GM19455 (cell line): Measurements from ENCODE around the gene SGSM1.
"Not testable (repeated sequence)": the region's sequence is repeated elsewhere in the genome, so short reads cannot be mapped to it uniquely, and the experiment has no call there.

ENCODE experiments used
- ATAC-seq: cut with Tn5 transposase; IDR thresholded peaks from one replicate; pipeline ENCODE4 v1.9.1; 2021; ENCODE audit not compliant: unreplicated experiment

SGSM1 gene

DNA sequence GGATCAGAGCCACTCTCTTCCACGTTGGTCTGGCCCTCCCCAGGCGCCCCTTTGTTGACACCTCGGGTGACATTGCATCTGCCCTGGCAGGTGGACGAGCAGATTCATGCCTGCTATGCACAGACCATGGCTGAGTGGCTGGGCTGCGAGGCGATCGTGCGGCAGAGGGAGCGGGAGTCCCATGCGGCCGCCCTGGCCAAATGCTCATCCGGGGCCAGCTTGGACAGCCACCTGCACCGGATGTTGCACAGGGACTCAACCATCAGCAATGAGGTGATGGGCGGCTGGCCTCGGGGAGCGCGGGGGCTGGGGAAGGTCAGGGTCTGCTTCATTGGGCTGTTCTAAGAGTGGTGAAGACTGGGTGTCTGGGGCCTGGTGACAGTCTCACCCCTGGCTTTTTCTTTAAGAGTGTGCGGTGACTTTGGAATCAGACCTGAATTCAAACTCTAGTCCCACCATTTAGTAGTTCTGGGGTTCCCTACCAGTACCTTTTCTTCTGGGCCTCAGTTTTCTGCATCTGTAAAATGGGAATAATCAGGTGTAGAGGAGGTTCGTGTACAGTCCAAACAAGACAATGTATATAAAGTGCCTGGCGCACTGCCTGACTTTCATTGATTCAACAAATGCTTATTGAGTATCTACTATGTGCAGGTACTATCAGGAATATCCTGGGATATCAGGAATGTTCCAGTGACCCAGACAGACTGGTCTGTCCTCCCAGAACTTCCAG is 87.5 kb downstream of the SGSM1 start:
- ATAC-seq = no peak

DNA sequence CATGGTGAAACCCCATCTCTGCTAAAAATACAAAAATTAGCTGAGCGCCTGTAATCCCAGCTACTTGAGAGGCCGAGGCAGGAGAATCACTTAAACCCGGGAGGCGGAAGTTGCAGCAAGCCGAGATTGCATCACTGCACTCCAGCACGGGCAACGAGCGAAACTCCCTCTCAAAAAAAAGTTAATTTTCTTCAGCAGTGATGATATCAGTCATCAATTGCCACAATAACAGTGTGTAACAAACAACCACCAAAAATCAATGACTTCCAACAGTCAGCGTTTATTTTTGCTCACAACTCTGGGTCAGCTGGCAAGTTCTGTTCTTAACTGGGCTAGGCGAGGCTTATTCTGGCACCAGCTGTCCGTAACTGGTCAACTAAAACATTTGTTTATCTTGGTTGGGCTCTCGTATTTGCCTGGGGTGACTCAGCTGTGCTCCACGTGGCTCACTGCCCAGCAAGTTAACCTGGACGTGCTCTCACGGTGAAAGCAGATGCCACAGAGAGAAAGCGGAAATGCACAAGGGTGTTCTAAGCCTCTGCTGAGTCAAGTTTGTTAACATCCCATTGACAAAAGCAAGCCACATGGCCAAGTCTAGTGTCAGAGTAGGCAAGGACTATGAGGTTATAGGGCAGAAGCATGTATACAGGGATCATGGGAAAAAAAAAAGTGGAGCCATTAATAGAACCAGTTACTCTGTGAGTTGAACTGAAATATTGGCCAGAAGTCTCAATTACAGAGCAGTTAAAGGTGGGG is 88.4 kb downstream of the SGSM1 start:
- no peak for ATAC-seq

DNA sequence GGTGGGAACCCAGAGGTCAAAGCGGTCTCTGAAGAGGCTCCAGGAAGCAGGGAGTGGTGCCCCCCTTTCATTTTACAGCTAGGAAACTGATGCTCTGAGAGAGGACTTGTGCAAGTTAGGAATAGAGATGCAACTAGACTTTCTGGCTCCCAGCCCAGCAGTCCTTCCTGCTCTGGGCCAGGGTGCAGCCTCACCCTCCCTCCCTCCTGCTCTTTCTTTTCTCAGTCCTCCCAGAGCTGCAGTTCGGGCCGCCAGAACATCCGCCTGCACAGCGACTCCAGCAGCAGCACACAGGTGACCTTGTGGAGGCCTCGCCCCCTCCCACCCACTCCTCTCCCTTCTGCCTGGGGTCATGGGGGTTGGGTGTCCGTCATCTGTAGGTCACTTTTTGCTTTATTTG is 89.0 kb downstream of the SGSM1 start:
- ATAC-seq = no peak

DNA sequence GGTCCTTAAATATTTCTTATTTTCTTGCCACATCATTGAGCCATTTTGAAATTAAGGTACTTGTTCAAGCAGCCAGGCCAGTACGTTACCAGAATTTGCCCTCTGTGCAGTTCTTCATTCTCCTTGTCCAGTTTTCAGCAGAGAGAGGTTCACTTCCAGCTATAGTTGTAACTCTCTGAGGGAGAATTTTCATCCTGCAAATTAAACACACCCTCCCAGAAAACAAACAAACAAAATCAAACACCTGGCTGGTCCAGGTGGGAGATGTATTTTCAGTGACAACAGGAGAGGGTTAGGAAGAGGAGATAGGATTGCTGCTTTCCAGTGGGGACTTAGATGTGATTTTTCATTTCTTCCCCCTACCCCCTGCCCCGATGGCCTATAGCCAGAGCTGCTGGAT is 95.4 kb downstream of the SGSM1 start:
- no peak for ATAC-seq

- ATAC-seq = no peak
Observed at GRCh38 chr22:24905909-24906308, 99.9 kb downstream of the SGSM1 start.

GRCh38 chr22:24907101-24907500 is 101.1 kb downstream of the SGSM1 start:
- ATAC-seq = not testable (repeated sequence)

DNA sequence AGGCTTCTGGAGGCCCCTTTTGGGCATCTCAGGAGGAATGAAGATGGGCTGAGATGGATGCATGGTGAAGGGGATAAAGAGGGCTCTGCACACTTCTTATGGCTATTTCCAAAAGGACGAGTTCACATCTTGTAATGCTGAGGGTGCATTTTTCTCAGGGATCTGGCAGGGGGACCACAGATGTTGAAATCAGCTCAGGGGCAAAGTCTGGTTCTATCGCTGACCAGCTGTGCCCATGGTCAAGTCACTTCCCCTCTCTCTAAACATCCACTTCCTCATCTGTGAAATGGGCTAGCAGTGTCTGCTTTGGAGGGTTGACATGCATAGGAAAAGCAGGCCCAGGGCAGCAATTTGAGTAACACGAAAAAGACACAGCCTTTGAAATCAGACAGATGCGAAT is 114.0 kb downstream of the SGSM1 start:
- no peak for ATAC-seq

GRCh38 chr22:24925586-24926427 is 119.8 kb downstream of the SGSM1 start:
- no peak for ATAC-seq

DNA sequence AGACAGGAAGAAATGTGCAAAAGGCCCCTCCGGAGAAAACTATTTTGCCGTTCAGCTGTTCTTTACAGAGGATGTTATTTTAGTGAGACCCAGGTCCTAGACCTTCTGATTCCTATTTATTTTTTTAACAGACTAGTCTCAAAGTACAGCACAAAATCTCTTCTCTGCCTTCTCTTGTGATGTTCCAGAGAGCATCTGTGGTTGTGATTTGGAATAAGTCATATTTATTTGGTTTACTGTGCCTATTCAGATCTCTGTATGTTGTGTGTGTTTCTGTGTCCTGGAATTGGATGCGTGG is 120.4 kb downstream of the SGSM1 start:
- no peak for ATAC-seq

- no peak for ATAC-seq
Observed at GRCh38 chr22:24926849-24927579, 121.0 kb downstream of the SGSM1 start.

GRCh38 chr22:24928322-24928721 is 122.3 kb downstream of the SGSM1 start:
- ATAC-seq = no peak

DNA sequence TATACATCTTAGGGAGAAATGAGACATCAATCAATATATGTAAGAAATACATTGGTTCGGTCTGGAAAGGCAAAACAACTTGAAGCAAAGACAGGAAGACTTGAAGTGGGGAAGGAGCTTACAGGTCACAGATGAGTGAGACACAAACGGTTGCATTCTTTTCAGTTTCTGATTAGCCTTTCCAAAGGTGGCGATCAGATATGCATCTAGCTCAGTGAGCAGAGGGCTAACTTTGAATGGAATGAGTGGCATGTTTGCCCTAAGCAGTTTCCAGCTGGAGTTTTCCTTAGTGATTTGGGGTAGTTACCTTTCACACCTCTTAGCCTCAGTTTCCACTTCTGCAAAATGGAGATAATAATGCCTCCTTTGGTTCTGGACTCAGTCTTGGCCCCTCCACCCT is 124.7 kb downstream of the SGSM1 start:
- no peak for ATAC-seq

DNA sequence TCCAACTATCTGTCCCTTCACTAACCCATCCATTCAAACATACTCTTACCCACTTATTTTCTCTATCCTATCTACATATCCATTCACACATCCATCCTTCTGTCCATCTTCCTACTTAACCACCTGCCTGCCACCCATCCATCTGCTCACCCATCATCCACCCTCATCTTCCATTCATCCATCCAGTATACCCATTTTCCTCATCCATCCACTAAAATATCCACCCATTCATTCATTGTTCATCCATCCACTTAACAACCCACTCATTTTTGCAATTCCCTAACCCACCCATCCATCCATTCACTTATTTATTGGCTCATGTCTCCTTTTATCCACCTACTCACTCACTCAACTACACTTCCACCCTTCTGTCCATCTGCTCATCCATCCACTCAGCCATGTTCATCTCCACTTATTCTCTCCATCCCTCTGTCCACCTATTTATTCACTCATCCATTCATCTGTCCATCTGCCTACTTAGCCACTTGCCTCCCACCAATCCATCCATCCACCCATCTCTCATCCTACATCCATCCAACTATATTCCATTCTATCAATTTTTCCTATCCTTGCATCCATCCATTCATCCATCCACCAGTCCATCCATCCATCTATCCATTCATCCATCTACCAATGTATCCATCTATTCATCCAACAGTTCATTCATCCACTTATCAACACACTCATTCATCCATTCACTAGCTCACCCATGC is 129.9 kb downstream of the SGSM1 start:
- no peak for ATAC-seq

DNA sequence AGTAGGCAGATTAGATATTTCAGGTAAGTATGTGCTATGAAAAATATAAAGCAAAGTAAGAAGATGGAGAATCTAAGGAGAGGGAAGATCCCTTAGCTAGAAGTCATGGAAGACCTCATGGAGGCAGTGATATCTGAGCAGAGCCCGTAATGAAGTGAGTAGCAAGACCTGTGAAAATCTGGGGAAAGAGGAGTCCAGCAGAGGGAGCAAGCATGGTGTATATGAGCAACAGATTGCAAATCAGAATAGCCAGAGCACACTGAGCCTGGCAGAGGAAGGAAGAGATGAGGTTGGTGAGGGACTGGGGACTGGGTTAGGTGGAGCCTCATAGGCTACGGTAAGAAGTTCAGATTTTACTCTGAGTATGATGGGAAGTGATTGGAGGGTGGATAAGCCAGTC is 131.1 kb downstream of the SGSM1 start:
- ATAC-seq = no peak

DNA sequence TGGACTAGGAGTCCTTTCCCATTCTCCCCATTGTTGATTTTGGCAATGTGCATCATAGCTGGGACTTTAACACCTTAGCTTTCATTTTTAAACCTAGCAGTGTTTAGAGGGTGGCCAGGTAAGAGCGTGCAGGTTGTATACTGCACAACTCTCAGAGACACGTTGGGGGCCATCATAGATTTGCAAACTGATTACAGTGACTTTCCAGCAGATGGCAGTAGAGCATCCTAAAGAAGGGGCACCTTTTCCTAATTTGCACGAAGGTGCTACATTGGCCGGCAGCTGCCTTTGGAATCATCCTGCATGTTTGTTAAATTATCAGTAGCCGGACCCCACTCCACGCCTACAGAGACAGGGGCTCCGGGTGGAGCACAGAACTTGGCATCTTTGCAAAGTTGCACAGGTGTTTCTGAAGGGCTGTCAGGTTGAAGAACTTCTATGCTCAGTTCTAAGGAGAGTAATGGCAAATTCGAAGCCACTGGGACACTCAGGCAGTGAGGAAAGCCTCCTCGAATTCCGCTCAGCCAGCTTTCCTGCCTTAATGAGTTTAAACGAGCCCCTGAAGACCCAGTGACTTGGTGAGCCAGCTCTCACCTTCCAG is 132.8 kb downstream of the SGSM1 start:
- no peak for ATAC-seq

GRCh38 chr22:24942301-24942700 is 136.3 kb downstream of the SGSM1 start:
- no peak for ATAC-seq

DNA sequence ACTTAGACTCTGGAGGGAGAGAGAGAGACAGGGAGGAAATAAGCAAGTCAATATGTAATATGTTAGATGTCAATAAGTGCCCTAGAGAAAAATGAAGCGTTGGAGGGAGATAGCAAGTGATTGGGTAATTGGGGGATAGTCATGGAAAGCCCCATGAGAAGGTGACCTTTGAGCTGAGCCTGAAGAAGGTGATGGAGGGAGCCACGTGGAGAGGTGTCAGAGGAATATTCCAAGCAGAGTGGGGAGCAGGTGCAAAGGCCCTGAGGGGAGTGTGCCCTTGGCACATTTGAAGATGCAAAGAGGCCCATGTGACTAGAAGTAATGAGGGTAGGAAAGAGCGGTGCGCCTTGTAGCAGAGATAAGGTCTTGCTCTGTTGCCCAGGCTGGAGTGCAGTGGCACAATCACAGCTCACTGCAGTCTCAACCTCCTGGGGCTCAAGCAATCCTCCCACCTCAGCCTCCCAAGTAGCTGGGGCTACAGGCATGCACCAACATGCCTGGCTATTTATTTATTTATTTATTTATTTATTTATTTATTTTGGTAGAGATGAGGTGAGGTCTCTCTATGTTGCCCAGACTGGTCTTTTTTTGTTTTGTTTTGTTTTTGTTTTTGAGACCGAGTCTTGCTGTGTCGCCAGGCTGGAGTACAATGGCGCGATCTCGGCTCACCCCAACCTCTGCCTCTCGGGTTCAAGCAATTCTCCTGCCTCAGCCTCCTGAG is 138.4 kb downstream of the SGSM1 start:
- no peak for ATAC-seq

GRCh38 chr22:24945430-24945829 is 139.4 kb downstream of the SGSM1 start:
- ATAC-seq = no peak

GRCh38 chr22:24947383-24947782 is 141.4 kb downstream of the SGSM1 start:
- ATAC-seq = no peak

DNA sequence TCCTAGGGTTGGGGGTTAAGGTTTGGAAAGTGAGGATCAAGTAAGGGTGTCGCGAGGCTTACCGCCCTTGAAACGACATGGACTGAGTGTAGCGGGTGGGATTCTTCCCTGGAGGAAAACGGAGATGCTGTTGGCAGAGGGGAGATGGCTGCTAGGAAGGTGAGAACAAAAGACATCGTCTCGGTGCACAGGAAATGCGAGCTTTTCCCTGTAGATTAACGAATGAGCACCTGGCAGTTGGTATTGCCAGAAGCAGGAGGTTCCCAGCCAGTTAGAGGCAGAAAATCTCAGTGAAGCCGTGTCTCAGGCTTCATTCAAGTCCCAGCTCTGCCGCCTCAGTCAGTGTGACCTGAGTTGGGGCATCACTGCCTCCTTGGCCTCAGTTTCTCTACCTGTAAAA is 141.9 kb downstream of the SGSM1 start:
- ATAC-seq = no peak
